GM18909 (cell line): ENCODE measurements around the gene B3GALT5.
"Not testable (repeated sequence)": the region's sequence is repeated elsewhere in the genome, so short reads cannot be mapped to it uniquely, and the experiment has no call there.

Source experiments
- ATAC-seq: cut with Tn5 transposase; IDR thresholded peaks from one replicate; pipeline ENCODE4 v1.9.1; 2021; ENCODE audit warnings: mild to moderate bottlenecking; ENCODE audit not compliant: unreplicated experiment, poor library complexity

Gene B3GALT5

DNA sequence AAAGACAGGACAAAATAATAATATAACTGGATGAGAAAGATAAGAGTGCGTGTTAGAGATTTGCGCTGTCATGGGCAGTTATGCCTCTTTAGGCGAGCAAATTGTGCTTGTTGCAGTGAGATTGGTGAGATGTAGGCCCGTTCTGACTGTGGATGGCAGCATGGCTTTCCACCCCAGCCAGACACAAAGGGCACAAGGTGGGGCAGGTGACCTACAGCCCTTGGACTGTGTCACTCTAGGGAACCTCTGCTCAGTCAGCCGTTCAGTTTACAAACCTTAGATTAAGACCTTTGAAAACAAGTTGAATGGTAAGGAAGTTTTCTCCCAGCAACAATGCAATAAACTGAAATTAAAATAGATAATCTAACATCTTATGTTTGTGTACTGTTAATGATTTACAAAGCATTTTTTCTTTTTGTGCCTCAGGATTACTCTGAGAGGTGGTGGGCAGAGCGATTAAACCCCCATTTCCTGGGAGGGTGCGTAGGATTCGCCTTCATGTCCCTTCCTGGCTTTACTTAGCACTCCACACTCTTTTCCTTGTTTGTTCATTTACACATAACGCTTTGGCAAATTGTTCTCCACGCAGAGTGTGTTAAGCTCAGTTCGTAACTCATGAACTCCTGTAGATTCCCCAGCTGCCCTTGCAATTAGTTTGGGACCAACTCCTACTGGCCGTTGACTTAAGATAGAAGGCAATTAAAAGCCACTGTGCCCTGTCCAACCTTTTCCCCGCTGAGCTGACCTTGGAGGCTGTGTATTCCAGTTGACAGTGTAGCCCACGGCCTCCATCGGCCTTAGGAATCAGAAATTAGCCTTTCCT, 74.1 kb downstream of the B3GALT5 start:
- no peak for ATAC-seq

DNA sequence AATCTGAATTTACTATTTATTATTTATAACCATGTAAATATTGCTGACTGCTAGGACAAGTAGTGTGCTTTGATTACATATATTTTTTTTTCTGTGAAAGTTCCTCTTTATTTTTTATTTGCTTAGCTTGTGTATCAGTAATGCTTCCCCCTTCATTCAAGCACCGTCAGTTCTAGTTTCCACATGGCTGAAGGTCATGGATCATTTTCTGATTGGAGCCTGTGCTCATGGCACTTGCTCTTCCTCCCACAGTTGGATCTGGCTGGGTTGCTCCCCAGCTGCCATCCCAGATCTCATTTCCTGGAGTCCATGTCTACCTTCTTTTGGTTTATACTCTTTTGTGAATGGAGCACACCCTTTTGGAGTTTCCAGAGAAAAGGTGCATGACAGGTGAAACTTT, 75.3 kb downstream of the B3GALT5 start:
- ATAC-seq, result no peak

DNA sequence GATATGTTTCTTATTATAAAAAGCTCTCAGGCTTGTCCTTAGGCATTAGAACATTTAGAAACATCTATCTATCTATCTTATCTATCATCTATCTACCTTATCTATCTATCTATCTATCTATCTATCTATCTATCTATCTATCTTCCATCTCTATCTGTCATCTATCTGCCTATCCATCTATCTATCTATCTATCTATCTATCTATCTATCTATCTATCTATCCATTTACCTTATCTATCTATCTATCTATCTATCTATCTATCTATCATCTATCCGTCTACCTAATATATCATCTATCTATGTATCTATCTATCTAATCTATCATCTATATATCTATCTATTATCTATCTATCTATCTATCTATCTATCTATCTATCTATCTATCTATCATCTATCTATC, 77.1 kb downstream of the B3GALT5 start:
- not testable (repeated sequence) for ATAC-seq

DNA sequence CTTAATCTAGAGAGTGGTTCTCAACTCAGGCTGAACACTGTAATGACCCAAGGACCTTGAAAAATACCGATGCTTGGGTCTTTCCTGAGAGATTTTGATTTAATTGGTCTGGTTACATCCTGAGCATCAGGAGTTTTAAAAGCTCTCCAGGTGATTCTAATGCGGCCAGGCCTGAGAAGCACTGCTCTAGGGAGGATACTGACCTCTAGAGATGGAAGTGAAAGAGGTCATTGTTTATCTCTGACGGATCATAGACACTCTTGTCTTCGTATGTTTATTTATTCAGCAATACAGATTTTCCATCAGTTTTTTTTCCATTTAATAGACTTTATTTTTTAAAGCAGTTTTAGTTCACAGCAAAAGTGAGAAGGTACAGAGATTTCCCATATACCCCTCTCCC, 77.7 kb downstream of the B3GALT5 start:
- ATAC-seq, result no peak

DNA sequence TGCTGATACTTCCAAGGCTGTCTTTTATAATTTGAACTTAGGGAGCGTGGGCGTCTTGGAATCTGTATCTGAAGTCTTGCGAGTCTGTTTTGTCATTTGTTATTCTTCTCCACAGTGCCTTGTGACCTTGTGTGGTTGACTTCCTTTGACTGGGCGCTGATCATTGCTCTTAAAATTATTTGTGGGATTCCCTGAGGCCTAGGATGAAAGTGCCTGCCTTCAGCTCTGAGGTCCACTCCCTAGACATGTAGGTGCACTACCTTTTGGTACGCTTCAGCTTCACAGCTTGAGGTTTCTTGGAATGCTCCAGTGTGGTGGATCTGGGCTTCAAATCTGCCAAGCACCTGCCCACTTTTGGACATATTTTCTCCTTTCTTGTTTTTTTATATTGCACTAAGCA, 82.0 kb downstream of the B3GALT5 start:
- no peak for ATAC-seq

DNA sequence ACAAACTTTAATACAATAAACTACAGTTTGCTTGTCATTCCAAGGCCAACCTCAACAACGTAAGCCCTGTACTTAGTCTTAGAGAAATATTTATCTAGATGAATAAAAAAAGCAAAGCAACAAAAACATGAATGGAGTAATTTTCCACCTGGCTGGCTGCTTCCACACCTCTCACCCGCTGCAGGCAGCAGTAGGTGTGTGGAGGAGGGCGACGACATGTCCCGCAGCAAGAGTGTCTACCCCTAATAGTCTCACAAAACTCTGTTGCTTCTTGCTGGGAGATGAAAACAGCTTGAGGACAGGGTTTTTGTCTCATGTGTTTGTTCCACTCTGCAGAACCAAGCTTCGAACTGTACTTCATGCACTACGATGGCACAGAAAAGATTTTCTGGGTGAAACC, 83.5 kb downstream of the B3GALT5 start:
- ATAC-seq, result no peak

DNA sequence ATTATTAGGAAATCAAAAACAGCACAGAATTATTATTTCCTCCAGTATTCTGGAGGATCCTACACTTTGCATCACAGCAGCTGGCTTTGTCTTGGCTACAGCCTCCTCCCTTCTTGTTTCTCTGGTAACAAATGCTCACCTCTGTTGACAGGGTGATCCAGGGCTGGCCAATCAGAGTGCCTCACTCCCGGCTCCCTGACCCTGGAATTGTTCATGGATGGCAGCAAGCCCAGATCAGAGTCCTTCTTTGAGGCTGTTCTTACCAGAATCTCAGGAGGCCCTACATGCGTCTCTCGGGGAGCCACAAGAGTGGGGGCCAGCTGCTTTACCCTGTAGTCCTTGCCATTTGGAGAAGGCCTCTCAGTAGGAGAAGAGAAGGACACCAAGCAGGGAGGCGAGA, 83.9 kb downstream of the B3GALT5 start:
- no peak for ATAC-seq

DNA sequence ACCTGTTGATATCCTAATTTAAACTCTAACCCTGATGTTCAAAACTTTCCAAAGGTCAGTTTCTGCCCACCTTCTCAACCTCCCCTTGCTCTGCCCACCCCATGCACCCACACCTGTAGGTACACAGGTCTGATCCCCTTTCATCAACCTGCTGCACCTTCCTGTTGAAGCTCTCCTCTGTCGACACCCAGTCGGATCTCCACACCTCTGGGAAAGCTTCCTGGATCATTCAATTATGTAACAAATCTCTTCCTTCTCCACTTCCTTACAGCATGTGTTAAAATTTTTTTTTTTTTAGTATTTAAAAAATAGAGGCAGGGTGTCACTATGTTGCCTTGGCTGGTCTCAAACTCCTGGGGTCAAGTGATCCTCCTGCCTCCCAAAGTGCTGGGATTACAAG, 87.6 kb downstream of the B3GALT5 start:
- no peak for ATAC-seq

DNA sequence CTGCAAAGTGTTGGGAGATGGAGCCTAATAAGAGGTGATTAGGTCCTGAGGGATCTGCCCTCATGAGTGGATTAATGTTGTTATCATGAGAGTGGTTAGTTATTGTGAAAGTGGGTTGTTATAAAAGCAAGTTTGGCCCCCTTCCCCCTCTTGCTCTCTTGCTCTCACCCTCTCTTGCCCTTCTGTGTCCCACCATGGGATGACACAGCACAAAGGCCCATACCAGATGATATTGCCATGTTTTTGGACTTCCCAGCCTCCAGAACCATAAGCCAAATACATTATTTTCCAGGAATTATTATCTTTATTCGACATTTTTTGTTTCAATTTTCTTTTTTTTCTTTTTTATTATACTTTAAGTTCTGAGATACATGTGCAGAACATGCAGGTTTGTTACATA, 90.8 kb downstream of the B3GALT5 start:
- ATAC-seq, result no peak

DNA sequence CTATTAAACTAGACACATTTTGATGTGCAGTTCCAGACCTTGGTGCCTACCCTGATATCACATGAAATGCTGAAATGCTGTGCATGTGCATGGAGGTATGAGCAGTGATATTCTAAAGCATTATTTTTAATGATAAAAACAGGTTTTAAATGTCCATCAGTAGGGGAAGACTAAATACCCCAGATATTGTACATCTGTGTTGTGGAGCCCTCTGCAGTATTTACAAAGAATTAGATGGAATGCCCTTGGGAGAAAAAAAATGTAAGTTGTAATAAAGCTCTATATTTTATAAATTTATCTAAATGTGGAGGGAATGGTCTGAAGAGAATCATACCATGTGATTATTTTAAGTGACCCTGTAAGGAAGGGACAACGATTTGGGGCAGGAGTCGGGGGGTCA, 93.1 kb downstream of the B3GALT5 start:
- ATAC-seq, result no peak

DNA sequence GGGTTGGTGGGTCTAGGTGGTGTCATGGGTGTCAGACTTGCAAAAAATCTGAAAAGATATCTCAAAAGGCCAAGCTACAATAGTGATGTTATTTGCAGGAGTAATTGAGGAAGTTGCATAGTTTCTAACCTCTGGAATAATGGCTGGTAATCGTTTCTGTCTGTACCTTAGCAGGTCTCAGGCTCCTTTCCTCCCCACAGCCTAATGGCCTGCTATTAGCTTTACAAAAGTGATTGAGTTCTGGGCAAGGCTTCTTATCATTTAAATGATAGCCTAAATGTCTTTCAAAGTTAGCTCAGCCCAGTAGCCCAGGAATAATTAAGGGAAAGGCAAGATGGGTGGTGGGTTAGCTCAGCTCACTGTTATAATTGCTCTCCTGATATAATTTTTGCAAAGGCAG, 94.6 kb downstream of the B3GALT5 start:
- ATAC-seq, result no peak

DNA sequence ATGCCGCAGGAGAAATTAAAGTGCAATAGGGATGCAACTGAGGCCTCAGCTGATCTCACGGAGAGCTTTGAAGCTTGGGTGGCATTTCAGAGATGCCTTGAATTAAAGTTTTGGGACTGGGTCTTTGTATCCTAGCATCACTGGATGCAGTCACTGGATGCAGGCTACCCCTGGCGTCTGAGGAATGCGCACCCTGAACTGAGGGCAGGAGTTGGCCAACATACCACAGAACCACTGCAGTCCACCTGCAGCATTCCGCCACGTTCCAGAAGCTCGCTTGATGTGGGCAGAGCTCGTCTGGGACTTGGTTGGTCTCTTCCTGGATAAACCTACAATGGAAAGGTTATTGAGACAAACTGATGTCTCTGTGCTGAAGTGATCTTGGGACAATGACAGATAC, 98.1 kb downstream of the B3GALT5 start:
- no peak for ATAC-seq

DNA sequence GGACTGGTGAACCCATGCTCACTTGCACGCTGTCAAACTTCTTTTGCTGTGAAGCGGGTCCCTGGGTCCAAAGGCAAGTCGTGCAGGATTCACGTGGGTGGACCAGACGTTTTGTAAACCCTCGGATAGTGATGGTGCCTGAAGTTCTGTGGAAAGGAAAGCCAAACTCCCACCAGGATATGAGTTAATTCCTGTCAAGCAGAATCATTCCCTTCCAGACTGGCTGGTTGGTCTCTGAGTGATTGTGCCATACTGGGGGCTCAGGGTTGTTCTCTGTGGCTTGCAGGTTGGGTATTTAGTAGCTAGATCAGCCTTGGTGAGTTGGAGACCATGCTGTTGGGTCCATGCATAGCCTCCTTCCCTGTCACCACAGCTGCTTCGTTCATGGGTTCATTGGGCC, 99.5 kb downstream of the B3GALT5 start:
- ATAC-seq, result no peak

DNA sequence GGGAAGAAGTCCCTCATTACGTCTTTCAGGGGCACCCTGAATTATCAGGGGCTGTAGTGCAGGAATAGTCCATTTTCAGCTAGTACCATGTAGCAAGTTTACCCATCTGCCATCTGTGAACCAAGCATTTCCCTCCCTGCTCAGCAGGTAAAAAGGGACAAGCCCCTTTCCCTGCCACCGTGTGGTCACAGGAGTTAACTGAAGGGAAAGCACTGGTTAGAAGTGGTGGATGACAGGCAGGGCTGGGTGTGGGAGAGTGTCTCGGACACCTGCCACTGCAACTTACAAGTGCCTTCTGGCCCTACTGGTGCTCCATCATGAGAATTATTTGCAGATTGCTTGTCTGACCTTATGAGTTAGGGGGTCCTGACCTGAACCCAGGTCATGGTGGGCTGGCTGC, 100.2 kb downstream of the B3GALT5 start:
- ATAC-seq, result no peak

DNA sequence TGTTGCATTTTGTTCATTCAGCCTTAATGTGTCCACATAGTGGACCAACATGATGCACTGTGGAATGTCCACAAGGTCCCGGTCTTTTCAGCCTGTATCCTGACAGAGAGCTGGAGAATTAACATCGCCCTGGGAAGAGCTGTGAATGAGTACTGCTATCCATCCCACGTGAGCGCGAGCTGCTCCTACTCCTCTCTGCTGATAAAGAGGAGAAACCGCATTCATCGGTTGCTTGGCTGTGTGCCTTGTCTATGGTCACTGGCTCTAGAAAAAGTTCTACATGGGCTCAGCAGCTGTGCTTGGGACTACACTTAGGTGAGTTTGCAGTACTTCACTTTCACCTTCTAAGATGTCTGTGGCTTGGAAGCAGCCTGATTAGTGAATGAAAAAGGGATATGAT, 101.2 kb downstream of the B3GALT5 start:
- ATAC-seq, result no peak

DNA sequence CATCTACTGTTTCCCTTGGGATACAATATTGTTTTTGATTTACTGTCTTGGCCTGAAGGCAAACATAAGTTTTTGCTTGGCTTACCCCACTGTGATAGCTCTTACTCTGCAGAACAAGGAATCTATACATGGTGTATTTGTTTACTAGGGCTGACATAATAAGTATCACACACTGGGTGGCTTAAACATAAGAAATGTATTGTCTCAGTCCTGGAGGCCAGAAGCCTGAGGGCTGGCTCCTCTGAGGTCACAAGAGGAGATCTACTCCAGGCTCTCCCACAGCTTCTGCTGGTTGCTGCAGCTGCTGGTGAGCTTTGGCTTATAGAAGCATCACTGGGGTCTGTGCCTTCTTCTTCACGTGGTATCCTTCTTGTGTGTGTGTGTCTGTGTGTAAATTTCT, 101.6 kb downstream of the B3GALT5 start:
- no peak for ATAC-seq

DNA sequence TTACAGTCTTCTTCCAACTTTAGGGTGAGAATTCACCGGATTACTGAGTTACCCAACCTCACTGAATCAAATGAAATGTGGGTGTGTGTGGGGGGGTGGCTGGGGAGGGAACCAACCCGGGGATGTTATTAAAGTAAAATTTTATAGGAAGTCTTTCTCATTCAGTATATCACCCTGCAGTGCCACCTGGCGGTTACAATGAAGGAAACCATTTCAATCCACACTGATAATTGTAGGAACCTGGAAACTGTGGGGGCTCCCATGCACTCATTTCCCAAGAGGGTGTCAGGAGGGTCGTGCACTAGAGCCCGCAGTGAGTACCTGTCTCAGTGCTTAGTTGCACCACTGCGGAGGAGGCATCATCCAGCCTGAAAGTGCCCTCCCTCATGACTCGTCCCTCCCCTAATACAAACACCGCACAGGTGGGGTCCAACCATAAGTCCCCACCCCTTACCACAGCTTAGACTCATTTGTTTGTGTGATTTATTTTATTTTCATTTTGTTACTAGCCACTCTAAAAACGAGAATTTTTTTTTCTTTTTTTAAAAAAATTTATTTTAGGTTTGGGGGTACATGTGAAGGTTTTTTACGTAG, 103.2 kb downstream of the B3GALT5 start:
- no peak for ATAC-seq

DNA sequence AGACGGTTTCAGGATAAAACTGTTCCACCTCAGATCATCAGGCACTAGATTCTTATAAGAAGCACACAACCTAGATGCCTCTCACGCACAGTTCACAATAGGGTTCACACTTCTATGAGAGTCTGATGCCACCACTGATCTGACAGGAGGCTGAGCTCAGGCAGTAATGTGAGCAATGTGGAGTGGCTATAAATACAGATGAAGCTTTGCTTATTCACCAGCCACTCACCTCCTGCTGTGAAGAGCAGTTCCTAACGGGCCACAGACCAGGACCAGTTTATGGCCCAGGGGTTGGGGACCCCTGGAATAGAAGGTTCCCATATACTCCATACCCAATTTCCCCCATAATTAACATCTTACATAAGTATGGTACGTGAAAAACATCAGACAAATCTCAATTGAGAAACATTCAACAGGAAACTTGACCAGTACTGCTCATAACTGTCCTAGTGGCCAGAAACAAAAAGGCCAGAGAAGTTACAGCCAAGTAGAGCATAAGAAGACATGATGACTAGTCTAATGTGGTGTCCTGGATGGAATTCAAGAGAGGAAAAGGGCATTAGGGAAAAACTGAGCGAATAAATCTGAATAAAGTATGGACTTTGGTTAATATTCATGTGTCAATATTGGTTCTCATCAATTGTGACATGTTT, 107.5 kb downstream of the B3GALT5 start:
- ATAC-seq, result no peak

DNA sequence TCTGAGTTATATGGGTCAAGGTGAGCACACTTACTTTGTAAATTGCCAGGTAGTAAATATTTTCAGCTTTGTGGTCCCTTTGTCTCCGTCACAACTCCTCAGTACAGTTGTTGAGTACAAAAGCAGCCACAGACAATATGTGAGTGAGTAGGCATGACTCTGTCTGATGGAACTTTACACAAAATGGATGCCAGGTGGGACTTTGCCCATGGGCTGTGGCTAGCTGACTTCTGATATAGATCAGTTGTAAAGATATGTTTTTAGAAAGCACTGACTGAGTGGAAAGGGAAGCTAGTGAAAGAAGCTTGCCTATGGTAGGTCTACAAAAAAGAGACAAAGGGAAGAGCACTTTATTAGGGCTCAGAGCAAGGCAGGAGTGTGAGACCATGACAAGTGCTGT, 109.1 kb downstream of the B3GALT5 start:
- ATAC-seq, result no peak
